GM18526 (cell line): Measurements from ENCODE around the gene CDC42BPG.

Experiments used
- POLR2A ChIP-seq: IDR thresholded peaks from 3 replicates; pipeline ENCODE4 v1.6.1; 2011; ENCODE audit not compliant: insufficient read length; ENCODE audit errors: extremely low read depth

Gene CDC42BPG

DNA sequence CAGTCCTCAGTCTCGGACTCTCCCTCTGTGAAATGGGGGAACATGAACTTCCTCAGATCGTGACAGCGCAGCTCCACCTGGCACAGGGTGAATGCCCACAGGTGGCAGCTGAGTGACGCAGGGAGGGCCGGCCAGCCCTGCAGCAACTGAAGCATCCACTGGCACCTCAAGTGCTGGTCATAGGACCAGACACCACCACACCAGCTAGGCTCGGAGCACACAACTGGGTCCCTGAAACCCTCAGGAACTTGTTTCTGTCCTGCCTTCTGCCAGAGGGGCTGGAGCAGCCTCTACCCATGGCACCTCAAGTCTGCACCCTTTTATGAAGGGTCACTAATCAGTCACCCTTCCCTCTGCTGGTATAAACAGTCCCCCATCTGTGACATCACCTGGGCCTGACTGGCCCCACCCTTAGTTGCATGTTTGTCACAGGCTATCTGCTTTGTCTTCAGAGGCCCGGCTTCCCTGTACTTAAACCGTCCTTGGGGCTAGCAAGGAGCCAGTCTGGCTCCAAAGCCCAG, 7.4 kb upstream of the CDC42BPG start:
- no peak for TF ChIP-seq POLR2A

DNA sequence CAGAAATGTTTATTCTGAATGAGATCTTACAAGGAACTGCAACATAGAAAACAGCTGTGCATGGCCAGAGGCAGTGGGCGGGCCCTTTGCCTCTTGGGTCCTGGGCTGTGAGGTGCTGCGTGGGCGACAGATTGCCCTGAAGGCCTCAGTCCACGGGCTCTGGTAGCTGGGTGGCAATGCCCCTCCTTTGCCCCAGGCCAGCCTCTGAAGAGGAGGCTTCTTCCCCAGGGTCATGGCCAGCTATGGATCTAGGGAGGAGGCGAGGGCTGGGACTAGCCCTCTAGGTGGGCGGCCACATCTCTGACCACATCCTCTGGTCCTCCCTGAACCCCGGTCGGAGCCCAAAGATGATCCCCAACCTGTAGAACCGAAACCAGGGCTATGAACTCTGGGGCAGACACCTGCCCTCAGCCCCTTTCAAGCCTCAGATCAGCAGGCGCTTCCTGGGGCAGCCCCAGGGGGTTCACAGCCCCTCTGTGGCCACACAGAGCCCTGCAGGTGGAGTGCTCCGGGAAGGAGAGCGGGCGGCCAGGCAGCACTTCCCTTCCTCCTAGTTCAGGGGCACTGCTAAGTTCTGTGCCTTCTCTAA, 6.6 kb upstream of the CDC42BPG start:
- TF ChIP-seq POLR2A: peak; percentile 58

DNA sequence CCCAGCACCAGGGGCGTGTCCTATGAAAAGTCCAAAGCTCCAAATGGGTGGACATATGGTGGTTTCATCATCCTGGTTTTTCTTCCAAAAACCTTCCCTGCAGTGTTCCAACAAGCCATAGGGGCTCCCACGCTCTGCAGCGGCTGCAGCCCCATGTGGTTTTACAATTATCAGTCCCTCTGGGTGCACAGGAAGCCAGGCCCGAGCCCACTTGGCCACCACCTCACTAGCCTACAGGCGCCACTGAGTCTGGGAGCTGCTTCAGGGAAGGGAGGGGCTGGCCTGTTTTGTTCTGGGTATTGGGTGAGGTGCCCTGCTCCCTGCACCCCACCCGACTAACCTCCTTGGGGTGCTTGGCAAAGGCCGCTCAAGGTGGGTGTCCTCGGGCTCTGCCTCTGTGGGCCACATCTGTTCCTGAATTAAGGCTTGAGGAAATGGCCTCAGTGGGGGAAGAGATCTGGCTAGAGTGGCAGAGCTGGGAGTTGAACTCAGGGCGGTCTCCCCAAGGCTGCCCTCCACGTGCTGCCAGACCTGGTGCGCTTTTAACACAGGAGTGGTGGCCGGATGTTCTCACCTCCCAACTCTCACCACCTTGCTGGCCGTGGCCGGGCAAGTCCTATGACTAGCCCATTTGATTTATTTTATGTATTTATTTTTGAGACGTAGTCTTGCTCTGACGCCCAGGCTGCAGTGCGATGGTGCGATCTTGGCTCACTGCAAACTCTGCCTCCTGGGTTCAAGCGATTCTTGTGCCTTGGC, 5.3 kb upstream of the CDC42BPG start:
- TF ChIP-seq POLR2A: no peak

DNA sequence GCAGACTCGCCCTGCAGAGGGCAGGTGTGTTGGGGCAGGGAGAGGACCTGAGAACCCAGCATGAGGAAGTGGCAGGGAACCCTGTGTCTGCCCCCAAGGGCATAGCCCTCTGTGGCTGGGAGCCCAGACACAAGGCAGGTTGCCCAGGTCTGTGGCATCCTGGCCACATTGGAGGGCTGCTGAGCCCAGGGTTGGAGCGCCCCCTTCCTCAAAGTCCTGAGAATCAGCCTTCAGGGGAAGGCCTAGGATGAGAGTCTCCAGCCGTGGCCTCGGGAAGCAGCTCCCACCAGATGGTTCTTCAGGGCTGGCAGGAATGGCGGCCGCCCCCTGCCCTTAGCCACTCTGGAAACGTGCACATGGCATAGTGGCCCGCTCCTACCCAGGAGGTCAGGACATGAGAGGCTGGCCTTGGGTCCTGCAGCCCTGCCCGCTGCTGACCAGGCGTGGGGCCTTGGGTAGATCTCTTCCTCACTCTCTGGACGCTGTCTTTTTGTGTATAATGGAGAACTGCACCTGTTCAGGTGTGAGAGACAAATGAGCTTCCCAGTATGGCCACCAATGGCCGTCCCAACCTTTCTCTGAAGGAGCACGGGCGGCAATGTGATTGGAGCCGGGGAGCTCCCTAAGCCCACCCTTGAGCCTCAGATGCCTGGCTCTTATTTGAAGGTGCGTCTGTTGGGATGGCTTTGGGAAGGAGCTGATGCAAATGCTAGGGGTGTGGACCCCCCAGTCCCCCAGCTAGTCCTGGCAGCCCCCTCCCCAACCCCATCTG, 4.6 kb upstream of the CDC42BPG start:
- peak; percentile 27 for TF ChIP-seq POLR2A

DNA sequence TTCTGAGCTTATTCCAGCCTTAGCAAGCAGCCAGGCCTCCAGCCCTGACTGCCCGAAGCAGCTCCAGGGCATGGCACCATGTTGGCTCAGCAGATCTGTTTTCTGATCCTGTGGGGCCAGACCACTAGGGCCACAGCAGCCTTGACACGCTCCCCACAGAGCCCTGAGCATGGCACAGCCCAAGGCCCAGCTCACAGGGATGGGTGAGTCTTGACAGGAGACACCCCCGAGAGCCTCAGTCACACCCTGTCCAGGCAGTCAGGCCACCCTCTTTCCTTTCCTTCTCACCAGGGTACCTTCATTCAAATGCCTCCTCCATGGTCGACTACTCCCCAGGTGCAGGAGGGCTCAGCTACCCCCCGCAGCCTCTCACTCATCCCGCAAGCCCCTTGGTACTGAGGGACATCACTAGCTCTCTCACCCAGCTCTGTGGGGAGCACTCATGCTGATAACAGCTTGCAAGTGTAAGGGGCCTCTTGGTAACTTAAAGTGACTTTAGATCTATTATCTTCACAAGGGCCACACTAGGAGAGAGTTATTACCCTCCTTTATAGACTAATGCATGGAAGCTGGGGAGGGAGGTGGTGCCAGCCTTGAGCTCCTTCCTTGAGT, 3.9 kb upstream of the CDC42BPG start:
- TF ChIP-seq POLR2A: no peak

DNA sequence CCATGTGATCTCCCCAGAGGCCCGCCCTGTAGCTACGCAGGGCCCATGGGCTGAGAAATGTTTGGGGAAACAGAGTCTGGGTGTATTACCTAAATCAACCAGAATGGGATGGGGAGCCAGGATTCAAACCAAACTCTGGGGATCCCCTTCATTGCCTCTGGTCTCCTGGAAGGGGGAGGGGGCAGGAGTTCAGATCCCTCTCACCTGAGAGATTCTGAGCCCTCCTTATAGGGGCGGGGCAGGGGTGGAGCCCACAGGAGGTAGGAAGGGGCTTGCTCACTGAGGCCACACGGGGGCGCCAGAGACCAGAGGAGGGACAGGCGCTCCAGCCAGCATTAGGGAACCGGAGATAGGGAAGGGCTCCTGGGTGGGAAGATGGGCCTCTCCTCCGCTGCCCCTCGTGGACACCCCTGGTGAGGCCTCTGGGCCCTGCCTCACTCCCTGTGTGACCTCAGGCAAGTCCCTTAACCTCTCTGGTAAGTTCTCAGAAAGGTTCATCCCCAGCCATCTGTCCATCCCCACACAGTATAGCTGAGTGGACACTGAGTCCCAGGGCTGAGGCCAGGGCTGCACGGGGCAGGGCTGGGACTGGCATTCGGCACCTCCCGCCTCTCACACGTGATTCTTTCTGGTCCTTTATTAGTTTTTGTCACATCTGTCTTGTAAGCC, 2.7 kb upstream of the CDC42BPG start:
- no peak for TF ChIP-seq POLR2A

DNA sequence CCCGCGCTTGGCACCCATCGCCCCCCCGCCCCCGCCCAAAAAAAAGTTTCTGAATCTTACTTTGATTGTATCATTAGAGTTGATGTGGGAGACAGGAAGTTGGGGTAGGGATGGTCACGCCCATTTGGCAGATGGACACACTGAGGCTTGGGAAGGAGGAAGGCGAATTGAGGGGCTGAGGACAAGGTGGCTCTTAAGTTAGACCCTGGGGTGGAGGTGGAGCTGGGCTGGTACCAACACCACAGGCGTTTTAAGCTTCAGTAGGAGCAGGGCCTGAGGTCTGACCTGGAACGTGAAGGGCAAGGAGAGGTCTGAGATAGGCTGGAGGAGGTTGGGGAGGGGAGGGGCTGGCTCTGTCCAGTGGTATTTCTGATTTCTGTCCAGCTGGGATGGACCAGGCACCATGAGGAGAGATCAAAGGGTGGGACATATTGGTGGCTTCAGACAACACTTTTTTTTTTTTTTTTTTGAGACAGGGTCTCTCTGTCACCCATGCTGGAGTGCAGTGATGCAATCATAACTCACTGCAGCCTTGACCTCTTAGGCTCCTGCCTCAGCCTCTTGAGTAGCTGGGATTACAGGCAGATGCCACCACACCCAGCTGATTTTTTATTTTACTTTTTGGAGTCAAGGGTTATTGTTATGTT, 799 bp upstream of the CDC42BPG start:
- TF ChIP-seq POLR2A: no peak

DNA sequence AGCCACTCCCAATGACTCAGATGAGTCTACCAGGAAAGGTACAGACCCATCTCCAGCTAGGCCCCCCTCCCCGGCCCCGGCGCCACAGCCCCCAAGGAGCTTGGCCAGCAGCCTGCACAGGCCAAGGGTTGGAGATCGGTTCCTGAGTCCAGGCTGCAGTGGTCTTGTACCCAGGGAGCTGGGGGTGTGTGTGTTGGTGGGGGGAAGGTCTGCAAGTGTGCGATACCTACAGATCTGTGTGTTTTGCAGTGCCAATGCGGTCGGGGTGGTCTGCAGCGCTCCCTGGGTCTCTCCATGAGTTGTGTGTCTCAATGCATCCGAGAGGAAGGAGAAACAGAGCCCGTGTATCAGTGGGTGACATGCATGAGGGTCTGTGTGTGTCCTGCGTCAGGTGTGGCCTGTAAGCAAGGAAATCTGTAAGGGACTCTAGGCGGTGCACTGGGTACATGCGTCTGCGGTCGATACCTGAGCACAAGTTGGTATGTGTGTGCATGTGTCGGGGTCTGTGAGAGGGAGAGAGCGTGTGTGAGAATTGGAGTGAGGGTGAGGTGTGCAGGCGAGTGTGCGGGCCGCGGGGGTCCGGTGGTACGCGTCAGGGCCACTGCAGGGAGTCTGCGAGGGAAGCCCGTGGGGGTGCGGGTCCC, 645 bp downstream of the CDC42BPG start:
- TF ChIP-seq POLR2A: no peak

DNA sequence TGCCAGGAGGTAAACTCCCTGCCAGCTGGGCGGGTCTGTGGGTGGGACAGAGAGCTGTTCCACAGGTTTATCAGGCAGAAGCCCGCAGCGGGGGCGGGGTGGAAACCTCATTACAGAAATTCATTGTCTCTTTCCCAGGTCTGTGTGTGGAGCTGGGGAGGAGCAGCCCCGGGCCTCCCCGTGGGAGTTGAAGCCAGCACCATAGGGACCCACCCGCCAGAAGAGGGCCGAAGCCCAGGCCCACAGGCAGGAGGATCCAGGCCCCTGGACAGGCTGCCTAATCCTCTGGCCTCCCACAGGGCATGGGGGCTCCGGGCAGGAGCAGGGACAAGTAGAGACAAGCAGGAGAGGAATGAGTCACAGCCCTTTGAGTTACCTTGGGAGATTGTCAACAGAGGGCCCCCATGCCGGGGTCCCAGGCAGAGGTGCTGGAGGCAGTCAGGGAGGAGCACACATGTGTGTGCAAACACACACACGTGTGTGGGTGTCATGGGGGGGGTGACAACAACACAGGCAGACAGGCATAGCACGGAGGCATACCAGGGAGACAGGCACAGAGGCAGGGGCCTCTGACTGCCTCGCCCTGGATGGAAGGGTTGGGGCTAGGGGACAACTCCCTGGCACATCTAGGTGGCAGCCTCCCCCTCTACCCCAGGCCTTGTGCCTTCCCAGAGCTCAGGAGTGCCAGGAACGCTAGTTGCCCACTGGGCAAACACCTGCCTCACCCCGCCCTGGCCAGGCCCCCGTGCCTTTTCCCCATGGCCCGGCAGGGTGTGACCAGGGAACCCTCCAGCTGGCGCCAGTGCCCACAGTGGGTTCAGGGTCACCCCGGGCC, 1.4 kb downstream of the CDC42BPG start:
- no peak for TF ChIP-seq POLR2A

DNA sequence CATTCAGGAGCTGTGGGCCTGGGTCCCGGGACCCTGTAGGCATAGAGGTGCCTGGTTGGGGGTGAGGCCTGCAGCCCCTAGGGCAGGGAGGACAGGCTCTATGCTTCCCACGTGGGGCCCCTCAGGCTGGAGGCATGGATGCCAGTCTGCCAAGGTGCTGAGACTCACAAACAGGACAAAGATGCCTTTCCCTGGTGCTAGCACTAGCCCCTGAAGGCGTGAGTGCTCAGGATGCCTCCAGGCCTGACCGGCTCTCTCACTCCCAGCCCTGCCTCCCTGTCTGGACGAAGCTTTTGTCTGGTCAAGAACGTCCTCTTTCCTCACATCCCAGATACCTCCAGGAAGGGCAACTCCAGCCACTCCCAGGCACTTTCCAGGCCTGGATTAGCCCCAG, 2.1 kb downstream of the CDC42BPG start:
- no peak for TF ChIP-seq POLR2A

DNA sequence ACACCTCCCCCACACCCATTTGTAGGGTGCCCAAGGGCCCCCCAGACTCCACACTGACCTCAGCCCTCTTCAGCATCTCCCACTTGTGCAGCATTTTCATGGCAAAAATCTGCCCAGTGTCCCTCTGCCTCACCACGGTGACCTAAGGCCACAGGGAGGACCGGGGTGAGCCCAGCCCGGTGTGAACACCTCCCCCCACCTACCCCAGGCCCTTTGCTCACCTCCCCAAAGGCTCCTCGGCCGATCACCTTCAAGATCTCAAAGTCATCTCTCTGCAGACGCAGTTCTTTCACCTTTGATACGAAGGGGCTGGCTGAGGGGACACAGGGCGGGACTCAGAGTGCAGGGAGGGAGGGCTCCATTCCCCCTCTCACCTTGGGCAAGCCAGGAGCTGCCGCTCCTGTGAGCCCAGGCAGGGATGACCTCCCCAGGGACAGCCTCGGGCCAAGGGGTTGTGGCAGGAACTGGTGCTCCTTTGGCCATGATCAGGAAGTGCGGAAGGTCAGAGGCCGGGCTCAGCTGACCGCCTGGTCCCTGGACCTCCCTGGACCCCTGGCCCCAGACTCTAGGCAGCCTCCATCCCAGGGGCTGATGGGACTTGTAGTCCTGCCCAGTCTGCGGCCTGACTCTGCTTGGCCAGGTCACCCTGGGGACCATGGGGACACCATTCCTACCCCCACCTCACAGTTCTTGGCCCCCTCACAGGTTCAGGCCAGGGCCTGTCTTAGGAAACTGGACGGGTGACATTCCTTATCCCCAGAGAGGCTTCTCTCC, 2.7 kb downstream of the CDC42BPG start:
- no peak for TF ChIP-seq POLR2A

DNA sequence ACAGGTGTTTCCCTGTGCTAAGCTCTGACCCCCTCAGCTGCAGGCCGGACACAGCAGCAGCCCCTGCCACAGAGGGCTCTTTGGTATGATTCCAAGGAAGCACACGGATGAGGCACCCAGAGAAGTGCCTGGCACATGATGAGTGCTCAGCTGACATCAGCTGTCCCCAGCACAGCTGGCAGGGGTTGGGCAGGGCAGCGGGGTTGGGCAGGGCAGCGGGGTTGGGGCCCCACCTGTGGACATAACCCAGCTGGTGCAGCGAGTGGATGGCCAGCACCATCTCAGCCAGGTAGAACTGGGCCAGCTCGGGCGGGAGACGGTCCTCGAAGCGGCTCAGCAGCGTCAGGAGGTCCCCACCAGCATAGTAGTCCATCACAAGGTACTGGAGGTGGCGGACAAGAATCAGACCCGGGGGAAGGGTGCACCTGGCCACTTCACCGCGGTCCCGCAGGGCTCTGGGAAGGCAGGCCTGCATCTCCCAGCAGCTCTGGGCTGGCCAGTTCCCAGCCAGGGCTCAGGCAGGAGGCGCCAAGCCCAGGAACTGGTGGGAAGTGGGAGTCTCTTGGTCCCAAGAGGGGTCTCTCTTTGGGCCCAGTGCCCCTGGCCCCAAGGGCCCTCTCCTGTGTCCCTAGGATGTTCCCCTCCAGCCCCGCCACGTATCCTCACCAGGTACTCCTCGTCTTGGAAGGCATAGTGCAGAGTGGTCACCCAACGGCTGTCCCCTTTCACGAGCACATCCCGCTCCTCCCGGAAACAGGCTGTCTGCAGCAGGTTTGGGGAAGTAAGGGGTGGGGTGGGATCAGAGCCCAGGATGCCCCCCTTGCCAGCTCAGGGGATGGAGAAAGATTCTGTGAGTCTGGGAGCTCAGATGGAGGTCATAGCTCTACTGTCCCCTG, 4.3 kb downstream of the CDC42BPG start:
- no peak for TF ChIP-seq POLR2A

DNA sequence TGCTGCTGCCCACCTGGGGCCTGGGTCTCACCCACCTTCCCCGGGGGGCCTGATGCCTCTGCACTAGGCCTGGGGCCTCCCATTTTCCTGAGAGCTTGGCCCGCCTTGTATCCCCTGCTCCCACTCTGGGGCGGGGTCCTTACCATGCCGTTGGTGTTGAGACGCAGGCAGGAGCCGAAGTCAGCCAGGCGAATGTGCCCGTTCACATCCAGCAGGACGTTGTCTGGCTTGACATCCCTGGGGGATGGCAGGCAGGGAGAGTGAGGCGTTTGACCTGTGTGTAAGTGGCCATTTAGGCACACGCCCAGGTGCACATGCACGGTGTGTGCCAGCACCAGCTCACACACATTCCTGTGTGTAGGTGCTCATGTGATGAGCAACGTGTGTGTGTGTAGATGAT, 5.1 kb downstream of the CDC42BPG start:
- no peak for TF ChIP-seq POLR2A
